Measurements from ENCODE around the gene PMEL. TPM values are rescaled to one million over a fixed set of nuclear protein-coding genes. Genes with fewer than 3 reads are reported as not detected.

Gene PMEL
- 1 to 10 TPM in 1 of 2 donors, under 1 TPM in 1; 0.99 to 1.8 TPM for total RNA-seq
- 1 to 10 TPM; 2.2 to 3.8 (median 2.7) TPM for polyA plus RNA-seq (ENCODE audit: insufficient read length in 6 of 6)
- long read RNA-seq, donor 1, partial matches to known transcripts: 287 of 356 reads
- long read RNA-seq, donor 1, other reads (novel, unspliced or antisense): 67 of 356 reads
- long read RNA-seq, donor 2, partial matches to known transcripts: 0 of 1 reads
- long read RNA-seq, donor 2, other reads (novel, unspliced or antisense): 0 of 1 reads
- long read RNA-seq, donor 3: 0 reads
- long read RNA-seq, donor 4: 0 reads
- long read RNA-seq, donor 5: 0 reads
- long read RNA-seq, donor 6: 0 reads
- long read RNA-seq, donor 7: 0 reads
- long read RNA-seq, donor 8: 0 reads
- long read RNA-seq, donor 9: 0 reads
- long read RNA-seq, donor 10: 0 reads
- long read RNA-seq, donor 11: 0 reads
- long read RNA-seq, donor 12, partial matches to known transcripts: 259 of 360 reads
- long read RNA-seq, donor 12, other reads (novel, unspliced or antisense): 101 of 360 reads

- TF ChIP-seq CTCF (IDR thresholded peaks at IDR 0.05): no peak
- ATAC-seq: peak; percentile 16
- H3K4me3 ChIP-seq: peak within 1 kb of the TSS; percentile 75 to 90
- intact Hi-C loops (cut with DNase I): no loop called here
- H3K27me3 ChIP-seq: no peaks in the 10 kb centered on the region
- H3K9me3 ChIP-seq: no peaks in the 10 kb centered on the region
- H3K4me1 ChIP-seq: peaks cover 6 to 23% of the 10 kb centered on the region in 2 donors
- DNase-seq: no peak
- peak within 1 kb of the TSS; percentile 83 to 84 for H3K27ac ChIP-seq
- H3K36me3 ChIP-seq: peaks cover 0 to 2% of the 10 kb centered on the region in 2 donors
These were observed at the start of gene PMEL for GRCh38 chr12:55965941-55966407. Gene PMEL (minus strand): TSS chr12:55966042. CDS start chr12:55966011, 31 bp downstream.

- ATAC-seq (peak; percentile 89), DNase-seq (peak in 2 of 4 donors; percentile 16 to 62)
- Histone ChIP-seq H3K9me3 (no peaks in the 10 kb centered on the region), H3K4me3 (no peak overlapping the region), H3K27me3 (no peaks in the 10 kb centered on the region), H3K36me3 (no peaks in the 10 kb centered on the region), H3K27ac (peak overlapping the region; percentile 34 to 44), H3K4me1 (no peaks in the 10 kb centered on the region)
- intact Hi-C loops (cut with DNase I): no loop called here
- no peak for TF ChIP-seq CTCF (IDR thresholded peaks at IDR 0.05)
These were observed 48.4 kb upstream of the PMEL start for GRCh38 chr12:56014205-56014604.

- peak overlapping the region in 1 of 2 donors; percentile 44 for H3K27ac ChIP-seq
- no peaks in the 10 kb centered on the region for H3K36me3 ChIP-seq
- TF ChIP-seq CTCF (IDR thresholded peaks at IDR 0.05): no peak
- no peaks in the 10 kb centered on the region for H3K27me3 ChIP-seq
- DNase-seq: no peak
- ATAC-seq: peak; percentile 10
- H3K4me1 ChIP-seq: no peaks in the 10 kb centered on the region
- H3K4me3 ChIP-seq: no peak overlapping the region
- intact Hi-C loops (cut with DNase I): no loop called here
- no peaks in the 10 kb centered on the region for H3K9me3 ChIP-seq
These were observed 47.6 kb upstream of the PMEL start for GRCh38 chr12:56013482-56013881.

GRCh38 chr12:56011509-56012090 lies 45.8 kb upstream of the PMEL start:
- H3K27ac ChIP-seq: no peak overlapping the region
- TF ChIP-seq CTCF (IDR thresholded peaks at IDR 0.05): no peak
- intact Hi-C loops (cut with DNase I): no loop called here
- no peaks in the 10 kb centered on the region for H3K36me3 ChIP-seq
- ATAC-seq (no peak), DNase-seq (no peak)
- H3K4me1 ChIP-seq: peaks cover 0 to 11% of the 10 kb centered on the region in 2 donors
- no peaks in the 10 kb centered on the region for H3K27me3 ChIP-seq
- H3K9me3 ChIP-seq: no peaks in the 10 kb centered on the region
- no peak overlapping the region for H3K4me3 ChIP-seq

GRCh38 chr12:56010111-56010570 lies 44.3 kb upstream of the PMEL start:
- no peak overlapping the region for H3K4me3 ChIP-seq
- H3K9me3 ChIP-seq: no peaks in the 10 kb centered on the region
- H3K36me3 ChIP-seq: no peaks in the 10 kb centered on the region
- intact Hi-C loops (cut with DNase I): no loop called here
- no peaks in the 10 kb centered on the region for H3K27me3 ChIP-seq
- H3K4me1 ChIP-seq: peaks cover 0 to 25% of the 10 kb centered on the region in 2 donors
- ATAC-seq (no peak), DNase-seq (no peak)
- no peak for TF ChIP-seq CTCF (IDR thresholded peaks at IDR 0.05)
- H3K27ac ChIP-seq: no peak overlapping the region
